ENCODE data around the gene ZFTA.

DNA sequence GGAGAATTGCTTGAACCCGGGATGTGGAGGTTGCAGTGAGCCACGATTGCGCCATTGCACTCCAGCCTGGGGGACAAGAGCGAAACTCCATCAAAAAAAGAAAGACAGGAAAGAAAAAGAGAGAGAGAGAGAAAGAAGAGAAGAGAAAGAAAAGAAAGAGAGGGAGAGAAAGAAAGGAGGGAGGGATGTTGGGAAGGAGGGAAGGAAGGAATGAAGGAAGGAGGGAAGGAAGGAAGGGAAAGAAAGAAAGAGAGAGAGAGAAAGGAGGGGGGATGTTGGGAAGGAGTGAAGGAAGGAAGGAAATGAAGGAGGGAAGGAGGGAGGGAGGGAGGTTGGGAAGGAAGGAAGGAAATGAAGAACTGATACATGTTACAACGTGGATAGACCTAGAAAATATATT is 32.3 kb upstream of the ZFTA start:
- TF ChIP-seq PAX5 (IDR thresholded peaks at IDR 0.05; ENCODE audit: insufficient read depth, low read length, severe bottlenecking) (no peak), POLR2AphosphoS5 (IDR thresholded peaks at IDR 0.05; ENCODE audit: low read depth, low read length) (no peak), SPI1 (IDR thresholded peaks at IDR 0.05; ENCODE audit: low read depth, low read length) (no peak), POLR2A (IDR thresholded peaks at IDR 0.05; ENCODE audit: low read depth, low read length) (no peak), TAF1 (IDR thresholded peaks at IDR 0.05; ENCODE audit: low read depth, low read length) (no peak), POU2F2 (IDR thresholded peaks at IDR 0.05; ENCODE audit: low read depth, low read length) (no peak)

Data from GM12891 (cell line).